ENCODE data around the gene TOR1AIP2.
"Not testable (repeated sequence)": the region's sequence is repeated elsewhere in the genome, so short reads cannot be mapped to it uniquely, and the experiment has no call there.

TOR1AIP2 gene

DNA sequence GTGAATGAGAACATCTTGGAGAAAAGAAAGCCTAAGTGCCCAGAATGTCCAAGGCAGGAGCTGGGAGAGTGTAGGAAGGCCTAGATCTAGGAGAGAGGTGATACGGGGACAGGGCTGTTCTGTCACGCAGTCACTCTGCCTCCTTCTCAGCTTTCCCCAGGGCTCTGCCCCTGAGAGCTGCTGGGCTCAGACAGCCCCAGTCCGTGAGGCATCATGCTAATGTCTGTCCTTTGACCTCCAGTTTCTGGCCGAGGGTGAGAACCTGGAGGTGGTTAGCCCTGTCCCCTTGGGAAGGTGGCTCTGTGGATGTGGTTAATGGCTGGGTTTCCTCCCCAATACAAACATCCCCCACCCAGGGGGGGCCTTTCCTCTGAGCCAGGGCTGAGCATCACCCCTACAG, 71.3 kb downstream of the TOR1AIP2 start:
- Histone ChIP-seq H3K4me2 (ENCODE audit: low read length, poor library complexity, severe bottlenecking) (no peak overlapping the region), H2AFZ (ENCODE audit: low read depth, low read length) (no peak overlapping the region), H2BK15ac (ENCODE audit: low read depth, poor library complexity, severe bottlenecking) (no peak overlapping the region), H3K14ac (ENCODE audit: low read length in 2 of 2) (no peak overlapping the region), H2AK5ac (ENCODE audit: low read length, severe bottlenecking) (no peak overlapping the region), H3K4me3 (ENCODE audit: insufficient read depth in 1 of 2, low read depth in 1 of 2, low read length in 2 of 2) (no peak overlapping the region), H3K18ac (ENCODE audit: low read depth in 1 of 2, low read length in 2 of 2) (no peak overlapping the region), H3K4ac (ENCODE audit: low read depth in 1 of 2, low read length in 2 of 2) (no peak overlapping the region), H2BK120ac (ENCODE audit: low read depth, low read length) (no peak overlapping the region), H3K36me3 (ENCODE audit: control insufficient read depth in 1 of 2, insufficient read depth in 2 of 2, low read depth in 1 of 2, low read length in 2 of 2) (peaks cover 0 to 2% of the 10 kb centered on the region in 2 experiments), H3K9ac (ENCODE audit: low read length) (no peak overlapping the region), H3K27ac (ENCODE audit: low read length, poor library complexity, severe bottlenecking) (no peak overlapping the region), H3K79me1 (replicated peaks; ENCODE audit: low read length, poor library complexity, severe bottlenecking) (no peaks in the 10 kb centered on the region), H2BK5ac (ENCODE audit: low read depth, low read length, poor library complexity, severe bottlenecking) (no peak overlapping the region), H3K23ac (ENCODE audit: low read length in 2 of 2) (no peak overlapping the region), H4K91ac (ENCODE audit: low read length) (no peak overlapping the region), H2BK12ac (ENCODE audit: low read length in 2 of 2) (no peak overlapping the region), H3K27me3 (ENCODE audit: control insufficient read depth in 1 of 2, insufficient read depth in 1 of 2, low read length in 2 of 2) (peaks cover 37 to 40% of the 10 kb centered on the region in 2 experiments), H3K9me3 (ENCODE audit: control insufficient read depth, low read length) (no peaks in the 10 kb centered on the region), H4K8ac (ENCODE audit: low read length) (no peak overlapping the region), H3K4me1 (ENCODE audit: control insufficient read depth, insufficient read depth, low read depth, low read length) (peaks cover 5% of the 10 kb centered on the region)
- DNase-seq: no peak
- 63% methylated on average over 3 of the region's 4 CpGs for WGBS

DNA sequence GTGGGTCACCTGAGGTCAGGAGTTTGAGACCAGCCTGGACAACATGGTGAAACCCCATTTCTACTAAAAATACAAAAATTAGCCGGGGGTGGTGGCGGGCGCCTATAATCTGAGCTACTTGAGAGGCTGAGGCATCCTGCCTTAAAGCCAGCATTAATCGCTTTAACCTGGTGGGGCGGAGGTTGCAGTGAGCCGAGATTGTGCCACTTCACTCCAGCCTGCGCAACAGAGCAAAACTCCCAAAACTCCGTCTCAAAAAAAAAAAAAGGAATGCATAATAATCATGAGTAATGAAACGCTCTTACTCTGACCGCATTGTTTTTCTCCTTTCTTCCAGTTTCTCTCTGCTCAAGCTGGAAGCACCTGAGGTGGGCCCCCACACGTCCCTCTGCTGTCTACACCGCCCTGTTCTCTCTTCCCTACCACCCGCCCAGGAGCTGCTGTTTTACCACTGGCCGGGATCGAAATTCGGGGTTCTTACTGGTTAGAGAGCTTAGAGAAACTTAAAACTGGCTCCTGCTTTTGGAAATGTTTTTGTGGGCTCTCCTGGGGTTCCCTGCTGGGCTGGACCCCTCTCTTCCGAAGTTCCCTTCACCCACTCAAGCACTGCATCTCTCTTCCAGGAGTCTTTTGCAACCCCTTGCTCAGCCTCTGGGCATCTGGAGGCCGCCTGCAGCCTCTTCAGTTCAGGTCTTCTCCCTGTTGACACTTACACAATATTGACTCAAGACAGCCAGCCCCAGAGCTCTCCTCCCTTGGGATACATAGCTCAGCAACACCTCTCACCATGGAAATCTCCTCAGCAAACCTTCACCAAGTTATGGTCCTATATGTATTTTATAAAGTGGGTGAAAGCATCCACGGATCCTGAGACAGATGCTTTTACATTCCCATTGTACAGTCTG, 72.1 kb downstream of the TOR1AIP2 start:
- H3K4me3 ChIP-seq (ENCODE audit: insufficient read depth in 1 of 2, low read depth in 1 of 2, low read length in 2 of 2): no peak overlapping the region
- no peak overlapping the region for H2BK120ac ChIP-seq (ENCODE audit: low read depth, low read length)
- H3K4ac ChIP-seq (ENCODE audit: low read depth in 1 of 2, low read length in 2 of 2): no peak overlapping the region
- no peaks in the 10 kb centered on the region for H3K79me1 ChIP-seq (replicated peaks; ENCODE audit: low read length, poor library complexity, severe bottlenecking)
- H3K18ac ChIP-seq (ENCODE audit: low read depth in 1 of 2, low read length in 2 of 2): no peak overlapping the region
- H3K9me3 ChIP-seq (ENCODE audit: control insufficient read depth, low read length): no peaks in the 10 kb centered on the region
- H2BK5ac ChIP-seq (ENCODE audit: low read depth, low read length, poor library complexity, severe bottlenecking): no peak overlapping the region
- 88% methylated on average over 19 of the region's 19 CpGs for WGBS
- no peak overlapping the region for H3K9ac ChIP-seq (ENCODE audit: low read length)
- peaks cover 0 to 2% of the 10 kb centered on the region in 2 experiments for H3K36me3 ChIP-seq (ENCODE audit: control insufficient read depth in 1 of 2, insufficient read depth in 2 of 2, low read depth in 1 of 2, low read length in 2 of 2)
- peaks cover 37 to 40% of the 10 kb centered on the region in 2 experiments for H3K27me3 ChIP-seq (ENCODE audit: control insufficient read depth in 1 of 2, insufficient read depth in 1 of 2, low read length in 2 of 2)
- no peak overlapping the region for H3K14ac ChIP-seq (ENCODE audit: low read length in 2 of 2)
- no peak overlapping the region for H3K4me2 ChIP-seq (ENCODE audit: low read length, poor library complexity, severe bottlenecking)
- H2BK15ac ChIP-seq (ENCODE audit: low read depth, poor library complexity, severe bottlenecking): no peak overlapping the region
- H2AFZ ChIP-seq (ENCODE audit: low read depth, low read length): no peak overlapping the region
- no peak overlapping the region for H4K8ac ChIP-seq (ENCODE audit: low read length)
- no peak overlapping the region for H2BK12ac ChIP-seq (ENCODE audit: low read length in 2 of 2)
- no peak for DNase-seq
- H3K4me1 ChIP-seq (ENCODE audit: control insufficient read depth, insufficient read depth, low read depth, low read length): peaks cover 5% of the 10 kb centered on the region
- H3K23ac ChIP-seq (ENCODE audit: low read length in 2 of 2): no peak overlapping the region
- no peak overlapping the region for H4K91ac ChIP-seq (ENCODE audit: low read length)
- no peak overlapping the region for H3K27ac ChIP-seq (ENCODE audit: low read length, poor library complexity, severe bottlenecking)
- H2AK5ac ChIP-seq (ENCODE audit: low read length, severe bottlenecking): no peak overlapping the region

DNA sequence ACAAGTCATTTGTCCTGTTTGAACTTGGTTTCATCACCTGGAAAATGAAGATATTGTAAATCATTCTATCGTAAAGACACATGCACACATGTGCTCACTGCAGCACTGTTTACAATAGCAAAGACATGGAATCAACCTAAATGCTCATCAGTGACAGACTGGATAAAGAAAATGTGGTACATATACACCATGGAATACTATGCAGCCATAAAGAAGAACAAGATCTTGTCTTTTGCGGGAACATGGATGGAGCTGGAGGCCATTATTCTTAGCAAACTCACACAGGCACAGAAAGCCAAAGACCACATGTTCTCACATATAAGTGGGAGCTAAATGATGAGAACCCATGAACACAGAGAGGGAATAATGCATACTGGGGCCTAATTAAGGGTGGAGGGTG, 73.2 kb downstream of the TOR1AIP2 start:
- not testable (repeated sequence) for H2BK12ac ChIP-seq (ENCODE audit: low read length in 2 of 2); H3K18ac ChIP-seq (ENCODE audit: low read depth in 1 of 2, low read length in 2 of 2); DNase-seq; H2AFZ ChIP-seq (ENCODE audit: low read depth, low read length); H4K91ac ChIP-seq (ENCODE audit: low read length); H3K9ac ChIP-seq (ENCODE audit: low read length); H3K4me3 ChIP-seq (ENCODE audit: insufficient read depth in 1 of 2, low read depth in 1 of 2, low read length in 2 of 2); H3K4ac ChIP-seq (ENCODE audit: low read depth in 1 of 2, low read length in 2 of 2); H2BK15ac ChIP-seq (ENCODE audit: low read depth, poor library complexity, severe bottlenecking); H2BK5ac ChIP-seq (ENCODE audit: low read depth, low read length, poor library complexity, severe bottlenecking); H3K4me2 ChIP-seq (ENCODE audit: low read length, poor library complexity, severe bottlenecking); H3K27ac ChIP-seq (ENCODE audit: low read length, poor library complexity, severe bottlenecking); H2BK120ac ChIP-seq (ENCODE audit: low read depth, low read length); H4K8ac ChIP-seq (ENCODE audit: low read length); H3K36me3 ChIP-seq (ENCODE audit: control insufficient read depth in 1 of 2, insufficient read depth in 2 of 2, low read depth in 1 of 2, low read length in 2 of 2); H3K14ac ChIP-seq (ENCODE audit: low read length in 2 of 2); H3K23ac ChIP-seq (ENCODE audit: low read length in 2 of 2); H3K9me3 ChIP-seq (ENCODE audit: control insufficient read depth, low read length); H3K79me1 ChIP-seq (replicated peaks; ENCODE audit: low read length, poor library complexity, severe bottlenecking); H3K4me1 ChIP-seq (ENCODE audit: control insufficient read depth, insufficient read depth, low read depth, low read length); H2AK5ac ChIP-seq (ENCODE audit: low read length, severe bottlenecking)
- H3K27me3 ChIP-seq (ENCODE audit: control insufficient read depth in 1 of 2, insufficient read depth in 1 of 2, low read length in 2 of 2): peaks cover 40 to 43% of the 10 kb centered on the region in 2 experiments
- WGBS: 100% methylated on average over 1 of the region's 2 CpGs

DNA sequence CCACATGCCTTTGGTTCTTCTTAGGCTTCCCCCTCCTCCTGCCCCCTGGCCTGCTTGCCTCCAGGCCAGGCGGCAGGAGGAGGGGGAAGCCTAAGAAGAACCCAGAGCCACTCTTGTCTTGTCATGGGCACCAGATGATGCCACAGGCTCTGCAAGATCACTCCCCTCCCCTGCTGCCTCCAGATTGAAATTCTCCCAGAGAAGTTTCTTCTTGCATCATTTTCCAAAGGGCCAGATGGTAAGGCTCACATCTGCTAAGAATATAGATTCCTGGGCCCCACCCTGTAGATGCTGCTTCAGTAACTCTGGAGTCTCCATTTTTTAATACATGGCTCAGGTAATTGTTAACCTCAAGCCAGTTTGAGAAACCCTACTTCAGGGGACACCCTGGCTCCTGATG, 73.7 kb downstream of the TOR1AIP2 start:
- Histone ChIP-seq H3K79me1 (replicated peaks; ENCODE audit: low read length, poor library complexity, severe bottlenecking) (no peaks in the 10 kb centered on the region), H2BK5ac (ENCODE audit: low read depth, low read length, poor library complexity, severe bottlenecking) (no peak overlapping the region), H3K36me3 (ENCODE audit: control insufficient read depth in 1 of 2, insufficient read depth in 2 of 2, low read depth in 1 of 2, low read length in 2 of 2) (peaks cover 0 to 2% of the 10 kb centered on the region in 2 experiments), H2AK5ac (ENCODE audit: low read length, severe bottlenecking) (no peak overlapping the region), H3K9ac (ENCODE audit: low read length) (no peak overlapping the region), H4K8ac (ENCODE audit: low read length) (no peak overlapping the region), H3K4me1 (ENCODE audit: control insufficient read depth, insufficient read depth, low read depth, low read length) (peaks cover 2% of the 10 kb centered on the region), H3K4me3 (ENCODE audit: insufficient read depth in 1 of 2, low read depth in 1 of 2, low read length in 2 of 2) (no peak overlapping the region), H3K4ac (ENCODE audit: low read depth in 1 of 2, low read length in 2 of 2) (no peak overlapping the region), H3K27ac (ENCODE audit: low read length, poor library complexity, severe bottlenecking) (no peak overlapping the region), H2BK15ac (ENCODE audit: low read depth, poor library complexity, severe bottlenecking) (no peak overlapping the region), H3K23ac (ENCODE audit: low read length in 2 of 2) (no peak overlapping the region), H3K18ac (ENCODE audit: low read depth in 1 of 2, low read length in 2 of 2) (no peak overlapping the region), H2BK120ac (ENCODE audit: low read depth, low read length) (no peak overlapping the region), H3K27me3 (ENCODE audit: control insufficient read depth in 1 of 2, insufficient read depth in 1 of 2, low read length in 2 of 2) (peaks cover 45 to 48% of the 10 kb centered on the region in 2 experiments), H3K14ac (ENCODE audit: low read length in 2 of 2) (no peak overlapping the region), H2BK12ac (ENCODE audit: low read length in 2 of 2) (no peak overlapping the region), H3K4me2 (ENCODE audit: low read length, poor library complexity, severe bottlenecking) (no peak overlapping the region), H3K9me3 (ENCODE audit: control insufficient read depth, low read length) (no peaks in the 10 kb centered on the region), H2AFZ (ENCODE audit: low read depth, low read length) (no peak overlapping the region), H4K91ac (ENCODE audit: low read length) (no peak overlapping the region)
- no peak for DNase-seq
- 86% methylated on average over 1 of the region's 1 CpG for WGBS

Data from mesenchymal stem cell (in vitro differentiated cells and primary cell).